ENCODE results near the gene CCDC85B.

CCDC85B gene

GRCh38 chr11:65899356-65900124 lies 9.1 kb downstream of the CCDC85B start:
- peak; percentile 90 for DNase-seq (ENCODE audit: low spot score)
- no peak for TF ChIP-seq CTCF (IDR thresholded peaks at IDR 0.05)

GRCh38 chr11:65900125-65900898 lies 9.8 kb downstream of the CCDC85B start, which contains the start of gene FOSL1:
FOSL1 (minus strand) TSS chr11:65900388; CDS start chr11:65900339, 49 bp downstream.
- H3K4me3 ChIP-seq: peak within 1 kb of the TSS; percentile 81
- DNase-seq (ENCODE audit: low spot score): peak; percentile 93
- no peak for TF ChIP-seq CTCF (IDR thresholded peaks at IDR 0.05)
- H3K27ac ChIP-seq: peak within 1 kb of the TSS; percentile 60 to 88

More at GRCh38 chr11:65899356-65900124, 9.1 kb downstream of the CCDC85B start:
- Histone ChIP-seq H3K4me3 (peak overlapping the region; percentile 81), H3K27ac (peak overlapping the region; percentile 60 to 88)

- peak overlapping the region; percentile 60 to 88 for H3K27ac ChIP-seq
- no peak for DNase-seq (ENCODE audit: low spot score)
- H3K4me3 ChIP-seq: peak overlapping the region; percentile 81
- TF ChIP-seq CTCF (IDR thresholded peaks at IDR 0.05): no peak
These were observed 10.4 kb downstream of the CCDC85B start for GRCh38 chr11:65900899-65901180.

DNA sequence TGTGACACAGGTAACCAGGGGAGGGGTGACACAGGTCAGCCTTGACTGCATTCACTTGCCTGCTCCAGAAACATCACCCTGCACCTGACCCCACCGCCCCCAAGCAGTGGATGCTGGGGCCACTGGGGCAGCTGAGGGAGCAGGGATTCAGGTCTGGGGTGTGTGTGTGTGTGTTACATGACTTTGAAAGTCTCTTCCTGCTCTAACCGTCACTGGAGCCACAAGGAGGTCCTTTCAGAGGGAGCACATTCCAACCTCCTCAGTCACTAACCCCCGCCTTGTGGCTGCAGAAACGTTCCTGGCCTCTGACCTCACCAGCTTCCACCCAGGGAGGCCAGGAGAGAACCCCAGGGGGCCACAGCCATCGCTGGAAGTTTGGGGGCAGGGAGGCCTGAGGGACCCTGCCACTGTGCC lies 12.6 kb downstream of the CCDC85B start:
- H3K4me3 ChIP-seq: no peak overlapping the region
- no peak for DNase-seq (ENCODE audit: low spot score)
- H3K27ac ChIP-seq: peak overlapping the region in 1 of 2 donors; percentile 26
- no peak for TF ChIP-seq CTCF (IDR thresholded peaks at IDR 0.05)

DNA sequence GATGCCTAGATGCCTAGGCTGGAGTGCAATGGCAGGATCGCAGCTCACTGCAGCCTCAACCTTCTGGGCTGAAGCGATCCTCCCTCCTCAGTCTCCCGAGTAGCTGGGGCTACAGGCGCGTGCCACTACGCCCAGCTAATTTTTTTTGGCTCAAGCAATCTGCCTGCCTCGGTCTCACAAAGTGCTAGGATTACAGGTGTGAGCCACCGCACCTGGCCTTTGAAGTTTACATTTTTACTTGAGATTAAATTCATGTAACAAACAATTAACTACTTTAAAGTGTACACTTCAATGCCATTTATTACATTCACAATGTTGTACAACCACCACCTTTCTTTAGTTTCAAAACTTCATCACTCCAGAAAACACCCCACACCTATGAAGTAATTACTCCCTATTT lies 13.2 kb downstream of the CCDC85B start:
- no peak overlapping the region for H3K4me3 ChIP-seq
- H3K27ac ChIP-seq: no peak overlapping the region
- no peak for DNase-seq (ENCODE audit: low spot score)
- TF ChIP-seq CTCF (IDR thresholded peaks at IDR 0.05): no peak

GRCh38 chr11:65906602-65907001 lies 16.1 kb downstream of the CCDC85B start:
- TF ChIP-seq CTCF (IDR thresholded peaks at IDR 0.05): no peak
- Histone ChIP-seq H3K27ac (no peak overlapping the region), H3K4me3 (no peak overlapping the region)
- DNase-seq (ENCODE audit: low spot score): no peak
